Measurements from ENCODE around the gene CACNA1E. TPM values are rescaled to one million over a fixed set of nuclear protein-coding genes. Genes with fewer than 3 reads are reported as not detected.

The CACNA1E gene
- total and polyA plus RNA-seq, 2 of the 4 experiments (the other 2 are of a cell fraction): not detected

DNA sequence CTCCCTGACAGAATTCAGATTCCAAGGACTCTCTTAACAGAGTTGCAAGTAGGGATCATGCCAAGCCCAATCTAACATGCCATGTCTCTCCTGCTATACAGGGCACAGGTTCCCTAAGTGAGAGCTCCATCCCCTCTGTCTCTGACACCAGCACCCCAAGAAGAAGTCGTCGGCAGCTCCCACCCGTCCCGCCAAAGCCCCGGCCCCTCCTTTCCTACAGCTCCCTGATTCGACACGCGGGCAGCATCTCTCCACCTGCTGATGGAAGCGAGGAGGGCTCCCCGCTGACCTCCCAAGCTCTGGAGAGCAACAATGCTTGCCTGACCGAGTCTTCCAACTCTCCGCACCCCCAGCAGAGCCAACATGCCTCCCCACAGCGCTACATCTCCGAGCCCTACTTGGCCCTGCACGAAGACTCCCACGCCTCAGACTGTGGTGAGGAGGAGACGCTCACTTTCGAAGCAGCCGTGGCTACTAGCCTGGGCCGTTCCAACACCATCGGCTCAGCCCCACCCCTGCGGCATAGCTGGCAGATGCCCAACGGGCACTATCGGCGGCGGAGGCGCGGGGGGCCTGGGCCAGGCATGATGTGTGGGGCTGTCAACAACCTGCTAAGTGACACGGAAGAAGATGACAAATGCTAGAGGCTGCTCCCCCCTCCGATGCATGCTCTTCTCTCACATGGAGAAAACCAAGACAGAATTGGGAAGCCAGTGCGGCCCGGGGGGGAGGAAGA lies 315.0 kb downstream of the CACNA1E start:
- ChIA-PET POLR2A (ENCODE audit: unreplicated experiment) (no interaction called here), CTCF (no interaction called here)
- H4K5ac ChIP-seq (ENCODE audit: low read depth, low read length): no peak overlapping the region
- no peaks in the 10 kb centered on the region for H3K9me1 ChIP-seq (ENCODE audit: insufficient read depth, low read length)
- no peaks in the 10 kb centered on the region for H3K27me3 ChIP-seq (ENCODE audit: control insufficient read depth, insufficient read depth, low read length)
- H3K9me3 ChIP-seq (ENCODE audit: control insufficient read depth, insufficient read depth, low read length): peaks cover 35% of the 10 kb centered on the region
- no peak overlapping the region for H3K14ac ChIP-seq (replicated peaks; ENCODE audit: low read depth, low read length)
- in situ Hi-C loops (cut with MboI; ENCODE audit: low sequenced_read_pairs): no loop called here
- no peak overlapping the region for H2BK5ac ChIP-seq (ENCODE audit: low read depth, low read length, poor library complexity, severe bottlenecking)
- H3K23ac ChIP-seq (ENCODE audit: low read depth, low read length): no peak overlapping the region
- no peak overlapping the region for H2BK120ac ChIP-seq (ENCODE audit: low read depth, low read length)
- intact Hi-C loops (cut with micrococcal nuclease): no loop called here
- H3K4me1 ChIP-seq (ENCODE audit: control insufficient read depth, insufficient read depth, low read length): no peaks in the 10 kb centered on the region
- H3K9ac ChIP-seq (ENCODE audit: low read depth, low read length): no peak overlapping the region
- H2BK20ac ChIP-seq (ENCODE audit: low read depth, low read length): no peak overlapping the region
- no peak overlapping the region for H3K4me2 ChIP-seq (ENCODE audit: low read depth, low read length)
- TF ChIP-seq MAZ (IDR thresholded peaks at IDR 0.05; ENCODE audit: borderline replicate concordance, low read depth, low read length) (no peak), RFX5 (IDR thresholded peaks at IDR 0.05; ENCODE audit: low read depth, low read length) (no peak), MAFK (IDR thresholded peaks at IDR 0.05; ENCODE audit: low read depth, low read length) (no peak), SMC3 (IDR thresholded peaks at IDR 0.05; ENCODE audit: low read depth, low read length) (no peak)
- TF ChIP-seq, protein P1, sequence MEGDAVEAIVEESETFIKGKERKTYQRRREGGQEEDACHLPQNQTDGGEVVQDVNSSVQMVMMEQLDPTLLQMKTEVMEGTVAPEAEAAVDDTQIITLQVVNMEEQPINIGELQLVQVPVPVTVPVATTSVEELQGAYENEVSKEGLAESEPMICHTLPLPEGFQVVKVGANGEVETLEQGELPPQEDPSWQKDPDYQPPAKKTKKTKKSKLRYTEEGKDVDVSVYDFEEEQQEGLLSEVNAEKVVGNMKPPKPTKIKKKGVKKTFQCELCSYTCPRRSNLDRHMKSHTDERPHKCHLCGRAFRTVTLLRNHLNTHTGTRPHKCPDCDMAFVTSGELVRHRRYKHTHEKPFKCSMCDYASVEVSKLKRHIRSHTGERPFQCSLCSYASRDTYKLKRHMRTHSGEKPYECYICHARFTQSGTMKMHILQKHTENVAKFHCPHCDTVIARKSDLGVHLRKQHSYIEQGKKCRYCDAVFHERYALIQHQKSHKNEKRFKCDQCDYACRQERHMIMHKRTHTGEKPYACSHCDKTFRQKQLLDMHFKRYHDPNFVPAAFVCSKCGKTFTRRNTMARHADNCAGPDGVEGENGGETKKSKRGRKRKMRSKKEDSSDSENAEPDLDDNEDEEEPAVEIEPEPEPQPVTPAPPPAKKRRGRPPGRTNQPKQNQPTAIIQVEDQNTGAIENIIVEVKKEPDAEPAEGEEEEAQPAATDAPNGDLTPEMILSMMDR (conservative IDR thresholded peaks at IDR 0.05; ENCODE audit: low read depth, low read length): no peak
- TF ChIP-seq, protein P2, sequence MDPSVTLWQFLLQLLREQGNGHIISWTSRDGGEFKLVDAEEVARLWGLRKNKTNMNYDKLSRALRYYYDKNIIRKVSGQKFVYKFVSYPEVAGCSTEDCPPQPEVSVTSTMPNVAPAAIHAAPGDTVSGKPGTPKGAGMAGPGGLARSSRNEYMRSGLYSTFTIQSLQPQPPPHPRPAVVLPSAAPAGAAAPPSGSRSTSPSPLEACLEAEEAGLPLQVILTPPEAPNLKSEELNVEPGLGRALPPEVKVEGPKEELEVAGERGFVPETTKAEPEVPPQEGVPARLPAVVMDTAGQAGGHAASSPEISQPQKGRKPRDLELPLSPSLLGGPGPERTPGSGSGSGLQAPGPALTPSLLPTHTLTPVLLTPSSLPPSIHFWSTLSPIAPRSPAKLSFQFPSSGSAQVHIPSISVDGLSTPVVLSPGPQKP (IDR thresholded peaks at IDR 0.05; ENCODE audit: borderline replicate concordance, low read depth, low read length): no peak
- no peaks in the 10 kb centered on the region for H3K79me1 ChIP-seq (ENCODE audit: low read depth in 1 of 2, low read length in 2 of 2)
- no peak overlapping the region for H2BK15ac ChIP-seq (ENCODE audit: low read depth, low read length)
- H3K27ac ChIP-seq (ENCODE audit: insufficient read depth, low read length): no peak overlapping the region
- H2AK5ac ChIP-seq (ENCODE audit: low read depth, low read length): no peak overlapping the region
- no peaks in the 10 kb centered on the region for H4K20me1 ChIP-seq (ENCODE audit: insufficient read depth, low read length)
- H4K91ac ChIP-seq (ENCODE audit: insufficient read depth, low read depth, low read length): no peak overlapping the region
- no peak for DNase-seq
- H2AK9ac ChIP-seq (replicated peaks; ENCODE audit: low read depth, low read length, poor library complexity): no peak overlapping the region
- H3K4me3 ChIP-seq (ENCODE audit: insufficient read depth, low read depth, low read length): no peak overlapping the region
- dilution Hi-C loops (cut with HindIII; ENCODE audit: low sequenced_read_pairs, unreplicated experiment): no loop called here
- H3K36me3 ChIP-seq (ENCODE audit: control insufficient read depth, insufficient read depth, low read length): no peaks in the 10 kb centered on the region
- no peak overlapping the region for H2AFZ ChIP-seq (replicated peaks; ENCODE audit: low read length, poor library complexity)
- WGBS, 2 experiments (ENCODE audit: extremely low coverage in 2 of 2, insufficient read length in 1 of 2): 70% methylated on average over 2 of the region's 32 CpGs; no CpG with 5 or more reads in 1 of the 2 experiments
- no TSS peak for BruUV-seq (replicated peaks)
- no peak overlapping the region for H3K4ac ChIP-seq (ENCODE audit: low read depth, low read length)
- no peak for ATAC-seq (ENCODE audit: low read depth)
- H4K8ac ChIP-seq (ENCODE audit: low read depth in 2 of 2, low read length in 2 of 2): no peak overlapping the region
- no peak overlapping the region for H3K56ac ChIP-seq (ENCODE audit: extremely low read depth, insufficient read depth, low read length)
- H3K18ac ChIP-seq (ENCODE audit: low read depth, low read length): no peak overlapping the region

Data from IMR-90 (cell line).